Pericardium fibroblast (primary cell): ENCODE results near the gene RWDD4. TPM values are rescaled to one million over a fixed set of nuclear protein-coding genes. Genes with fewer than 3 reads are reported as not detected.

Experiments used
- total RNA-seq: library from RNA; depleted of rRNA; stranded (reverse); fragments of >200 nt; gene quantifications from 2 replicates; pipeline ENCODE4 v1.2.3, GENCODE V29; 2015

The RWDD4 gene
- 15.1 and 19.1 TPM in 2 replicates for total RNA-seq

DNA sequence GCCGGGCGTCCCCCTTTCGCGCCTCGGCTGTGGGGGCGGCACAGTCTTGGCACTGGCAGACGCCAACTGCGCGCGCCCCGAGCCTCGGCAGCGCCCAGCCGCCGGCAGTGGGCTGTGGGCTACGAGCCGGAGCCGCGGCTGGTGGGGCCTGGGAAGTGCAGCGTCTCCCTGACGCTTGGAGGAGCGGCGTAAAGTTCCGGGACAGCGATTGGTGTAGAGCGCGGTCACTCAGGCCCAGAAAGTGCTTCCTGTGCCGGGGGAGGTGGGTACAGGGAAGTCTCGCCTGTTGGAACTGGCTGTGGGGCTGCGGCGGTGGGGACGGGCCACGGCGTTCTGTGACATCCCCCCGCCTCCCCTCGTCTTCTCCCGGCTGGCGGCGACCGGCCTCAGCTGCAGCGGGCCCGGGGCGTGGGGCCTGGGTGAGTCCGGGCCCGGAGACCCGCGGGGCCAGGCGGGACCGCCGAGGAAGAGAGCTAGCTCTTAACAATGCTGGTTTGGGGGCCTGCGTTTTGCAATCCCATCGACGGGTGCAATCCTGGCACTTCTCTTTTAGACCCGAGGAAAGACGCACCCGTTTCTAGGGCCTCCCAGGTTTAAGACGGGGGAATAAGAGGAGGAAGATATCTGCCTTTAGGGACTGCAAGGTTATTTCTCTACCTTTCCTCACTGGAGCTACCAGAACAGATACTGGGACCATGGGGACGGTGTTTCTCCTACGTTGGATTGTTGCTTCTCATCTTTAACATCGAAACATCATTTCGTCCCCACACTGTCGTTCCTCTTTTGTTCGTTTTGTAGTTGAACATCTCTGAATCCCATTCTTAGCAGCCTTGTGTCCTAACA is at the start of gene RWDD4, which contains the start of gene TRAPPC11:
TSS of gene RWDD4 (minus strand) at position 157 of the 843 bp plus-strand sequence. CDS start 233 bp downstream, outside the sequence.
TSS of gene TRAPPC11 (plus strand) at position 265 of the 843 bp plus-strand sequence. CDS start 4,575 bp downstream, outside the sequence.

Other genes with a start within 250 kb of the RWDD4 start
- 10.6 and 22.6 TPM in 2 replicates for gene CDKN2AIP, start 214.5 kb downstream of the RWDD4 start, total RNA-seq
- gene ING2, start 154.1 kb downstream of the RWDD4 start, total RNA-seq: 9.2 and 25.8 TPM in 2 replicates
- gene TRAPPC11, start 108 bp upstream of the RWDD4 start, total RNA-seq: 26.7 and 34.5 TPM in 2 replicates
- gene STOX2, start 246.1 kb upstream of the RWDD4 start, total RNA-seq: 0.23 and 0.26 TPM in 2 replicates